GM12801 (cell line): ENCODE results near the gene MCTP1.

Experiments used
- CTCF ChIP-seq: IDR thresholded peaks from one replicate; pipeline ENCODE4 v1.5.1; 2011; ENCODE audit warnings: control low read depth; ENCODE audit not compliant: insufficient read length; ENCODE audit errors: extremely low read depth

MCTP1 gene

GRCh38 chr5:94893412-94894135 lies 391.3 kb downstream of the MCTP1 start:
- TF ChIP-seq CTCF, result no peak

- no peak for TF ChIP-seq CTCF
Measured at GRCh38 chr5:94891972-94892371, 392.9 kb downstream of the MCTP1 start.

- no peak for TF ChIP-seq CTCF
Measured at GRCh38 chr5:94891565-94891964, 393.3 kb downstream of the MCTP1 start.

- no peak for TF ChIP-seq CTCF
Measured at GRCh38 chr5:94890907-94891306, 394.0 kb downstream of the MCTP1 start.

GRCh38 chr5:94888674-94889073 lies 396.2 kb downstream of the MCTP1 start:
- TF ChIP-seq CTCF, result no peak

GRCh38 chr5:94885931-94886330 lies 399.0 kb downstream of the MCTP1 start:
- TF ChIP-seq CTCF, result no peak

GRCh38 chr5:94884311-94884710 lies 400.6 kb downstream of the MCTP1 start:
- no peak for TF ChIP-seq CTCF

- no peak for TF ChIP-seq CTCF
Measured at GRCh38 chr5:94872526-94872925, 412.4 kb downstream of the MCTP1 start.
